ENCODE results near the gene AP5B1. TPM values are rescaled to one million over a fixed set of nuclear protein-coding genes. Genes with fewer than 3 reads are reported as not detected.

The AP5B1 gene, protein sequence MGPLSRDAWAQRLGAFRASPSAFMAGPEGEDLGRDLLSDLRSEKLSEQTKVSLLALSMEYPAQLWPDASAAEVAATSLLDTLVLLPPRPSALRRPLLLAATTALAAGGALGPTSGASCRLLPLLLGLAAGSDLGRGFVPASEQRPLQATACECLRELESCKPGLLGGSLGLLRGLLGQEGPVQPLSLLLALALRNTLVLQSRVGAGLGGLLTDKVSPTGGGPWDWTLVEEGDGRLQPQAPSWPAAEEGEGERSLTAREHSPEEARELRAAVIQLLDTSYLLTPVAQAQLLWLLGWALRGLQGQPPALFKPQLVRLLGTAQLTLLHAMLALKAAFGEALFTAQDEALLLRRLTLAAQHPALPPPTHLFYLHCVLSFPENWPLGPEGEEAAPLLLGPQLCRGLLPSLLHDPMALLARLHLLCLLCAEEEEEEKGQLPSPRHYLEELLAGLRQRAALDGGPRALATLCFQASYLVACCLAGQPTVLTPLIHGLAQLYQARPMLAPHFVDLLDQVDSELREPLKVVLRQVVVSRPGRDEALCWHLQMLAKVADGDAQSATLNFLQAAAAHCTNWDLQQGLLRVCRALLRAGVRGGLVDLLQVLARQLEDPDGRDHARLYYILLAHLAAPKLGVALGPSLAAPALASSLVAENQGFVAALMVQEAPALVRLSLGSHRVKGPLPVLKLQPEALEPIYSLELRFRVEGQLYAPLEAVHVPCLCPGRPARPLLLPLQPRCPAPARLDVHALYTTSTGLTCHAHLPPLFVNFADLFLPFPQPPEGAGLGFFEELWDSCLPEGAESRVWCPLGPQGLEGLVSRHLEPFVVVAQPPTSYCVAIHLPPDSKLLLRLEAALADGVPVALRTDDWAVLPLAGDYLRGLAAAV
- 15.7 and 20.6 TPM in 2 replicates for total RNA-seq (2014; rRNA removed; shearing (Covaris generic))

GRCh38 chr11:65780770-65781151 is at the start of gene AP5B1:
Gene AP5B1 (minus strand): TSS chr11:65780976. CDS start chr11:65780591, 385 bp downstream.
- DNase-seq (ENCODE audit: low spot score), result peak; percentile 63
- in situ Hi-C loops (cut with HindIII; ENCODE audit: low sequenced_read_pairs), result no loop called here

GRCh38 chr11:65829459-65829858 is 48.7 kb upstream of the AP5B1 start:
- in situ Hi-C loops (cut with HindIII; ENCODE audit: low sequenced_read_pairs), result no loop called here

GRCh38 chr11:65826984-65827735 is 46.4 kb upstream of the AP5B1 start:
- in situ Hi-C loops (cut with HindIII; ENCODE audit: low sequenced_read_pairs), result no loop called here
- DNase-seq (ENCODE audit: low spot score), result no peak

More at GRCh38 chr11:65829459-65829858, 48.7 kb upstream of the AP5B1 start:
- DNase-seq (ENCODE audit: low spot score), result no peak

DNA sequence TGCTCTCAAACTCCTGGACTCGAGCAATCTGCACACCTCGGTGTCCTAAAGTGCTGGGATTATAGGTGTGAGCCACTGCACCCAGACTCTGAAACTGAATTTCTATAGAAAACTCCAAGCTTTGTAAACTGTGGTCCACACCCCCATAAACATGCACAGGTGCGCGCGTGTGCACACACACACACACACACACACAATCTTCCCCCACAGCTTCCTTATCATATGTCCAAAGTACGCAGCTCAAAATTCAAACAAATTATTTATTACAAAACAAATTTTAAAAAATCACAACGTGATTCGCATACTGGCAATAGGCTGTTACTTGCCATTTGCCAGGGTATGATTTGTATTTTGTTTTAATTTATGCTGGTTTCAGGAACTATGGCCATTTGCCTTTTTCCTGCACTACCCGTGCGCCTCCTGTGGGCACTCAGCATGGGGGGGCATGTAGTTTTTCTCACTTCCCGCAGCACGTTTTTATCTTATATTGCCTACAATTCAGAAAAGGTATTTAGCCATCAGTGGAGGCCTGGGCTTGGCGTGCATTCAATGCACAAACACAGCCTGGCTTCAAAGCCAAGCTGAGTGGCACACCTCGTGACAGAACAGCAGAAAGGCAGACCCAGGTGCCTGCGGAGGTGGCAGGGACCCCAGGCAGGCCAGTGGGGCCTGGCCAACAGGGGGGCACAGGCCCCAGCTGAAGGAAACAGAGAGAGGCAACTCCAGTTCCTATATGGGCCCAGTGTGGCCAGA is 42.2 kb upstream of the AP5B1 start:
- in situ Hi-C loops (cut with HindIII; ENCODE audit: low sequenced_read_pairs), result no loop called here

GRCh38 chr11:65821107-65821506 is 40.3 kb upstream of the AP5B1 start:
- DNase-seq (ENCODE audit: low spot score), result no peak
- in situ Hi-C loops (cut with HindIII; ENCODE audit: low sequenced_read_pairs), result no loop called here

More for the DNA sequence above, 42.2 kb upstream of the AP5B1 start:
- DNase-seq (ENCODE audit: low spot score), result no peak

DNA sequence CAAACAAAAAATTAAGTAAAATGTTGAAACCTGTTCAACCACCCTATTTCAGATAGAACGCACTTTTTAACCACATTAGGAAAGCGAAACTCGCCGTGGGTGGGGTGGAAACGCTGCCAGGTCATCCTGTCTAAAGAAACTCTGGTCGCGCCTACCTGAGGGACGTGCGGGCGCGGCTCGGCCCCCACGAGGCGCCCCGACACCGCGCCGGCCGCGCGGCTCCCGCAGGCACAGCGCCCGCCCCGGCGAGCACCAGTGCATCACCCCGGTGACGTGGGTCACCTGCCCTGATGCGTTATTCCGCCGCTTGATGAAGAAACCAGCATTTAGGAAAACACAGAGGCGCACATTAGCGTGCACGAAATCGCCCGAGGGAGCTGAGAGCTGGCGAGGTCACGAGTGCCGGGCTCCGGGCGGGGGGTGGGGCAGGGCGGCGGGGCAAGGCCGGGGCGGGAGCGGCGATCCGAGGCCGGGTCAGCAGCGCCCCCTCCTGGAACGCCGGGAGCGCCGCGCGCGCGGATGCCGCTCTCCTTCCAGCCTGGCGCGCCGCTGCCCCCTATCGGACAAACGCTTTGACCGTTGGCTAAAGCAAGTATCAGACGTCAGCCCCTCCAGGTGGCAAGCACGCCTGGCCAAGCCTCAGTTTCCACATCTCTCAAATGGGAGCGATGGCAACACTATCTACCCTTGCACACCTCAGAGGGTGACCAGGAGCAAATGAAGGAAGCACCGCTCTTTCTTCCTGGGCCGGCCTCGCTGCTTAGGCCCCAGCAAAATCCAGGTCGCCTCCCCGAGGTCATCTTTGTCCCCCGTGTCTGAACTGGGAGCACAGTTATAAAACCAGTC is 37.3 kb upstream of the AP5B1 start:
- DNase-seq (ENCODE audit: low spot score), result peak; percentile 87
- in situ Hi-C loops (cut with HindIII; ENCODE audit: low sequenced_read_pairs), result no loop called here

GRCh38 chr11:65817312-65817834 is 36.6 kb upstream of the AP5B1 start:
- in situ Hi-C loops (cut with HindIII; ENCODE audit: low sequenced_read_pairs), result no loop called here
- DNase-seq (ENCODE audit: low spot score), result no peak

DNA sequence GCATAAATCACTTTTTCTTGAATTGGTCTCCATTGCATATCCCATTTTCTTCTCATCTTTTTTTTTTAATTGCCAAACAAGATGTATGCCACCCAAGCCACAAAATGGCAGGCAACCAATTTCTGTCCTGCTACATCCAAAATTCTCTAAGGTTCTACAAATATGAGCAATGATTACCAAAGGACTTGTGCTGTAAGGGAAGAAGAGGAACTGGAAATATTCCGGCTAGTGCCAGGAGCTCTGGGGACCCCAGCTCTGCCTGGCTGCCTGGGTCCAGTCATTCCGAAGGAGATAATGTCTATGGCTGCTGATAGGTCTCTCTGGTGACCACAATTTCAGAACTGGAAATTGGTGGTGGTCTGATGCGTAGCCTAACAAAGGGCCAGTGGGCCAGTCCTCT is 35.9 kb upstream of the AP5B1 start:
- in situ Hi-C loops (cut with HindIII; ENCODE audit: low sequenced_read_pairs), result no loop called here
- no peak for DNase-seq (ENCODE audit: low spot score)

DNA sequence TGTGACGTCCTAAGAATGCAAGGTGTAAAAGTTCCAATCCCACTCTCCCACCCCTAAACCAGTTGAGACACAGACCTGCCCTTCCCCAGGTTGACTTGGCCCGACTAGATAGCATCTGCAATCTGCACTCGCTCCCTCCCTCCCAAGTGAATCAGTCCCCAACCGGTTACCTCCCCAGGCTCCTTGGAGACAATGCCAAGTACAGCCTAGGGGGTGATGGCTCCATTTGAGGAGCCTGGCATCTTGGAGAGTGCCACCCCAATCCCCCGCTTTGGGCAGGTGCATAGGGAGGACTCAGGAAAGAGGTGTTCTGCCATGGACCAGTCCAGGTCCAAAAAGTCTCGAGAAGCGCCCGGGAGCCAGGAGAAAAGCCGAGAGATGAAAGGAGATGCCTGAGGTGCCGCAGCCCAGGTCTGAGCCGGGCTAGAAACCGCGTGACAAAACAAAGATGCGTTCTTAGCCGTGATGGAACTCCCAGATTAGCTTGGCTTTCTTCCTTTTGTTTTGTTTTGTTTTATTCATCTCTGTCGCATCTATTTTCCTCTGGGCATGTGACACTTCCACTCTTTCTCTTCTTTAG is 34.3 kb upstream of the AP5B1 start:
- DNase-seq (ENCODE audit: low spot score), result no peak
- in situ Hi-C loops (cut with HindIII; ENCODE audit: low sequenced_read_pairs), result no loop called here

GRCh38 chr11:65814131-65814985 is 33.6 kb upstream of the AP5B1 start:
- in situ Hi-C loops (cut with HindIII; ENCODE audit: low sequenced_read_pairs), result no loop called here

GRCh38 chr11:65811764-65812475 is 31.1 kb upstream of the AP5B1 start:
- in situ Hi-C loops (cut with HindIII; ENCODE audit: low sequenced_read_pairs), result no loop called here
- no peak for DNase-seq (ENCODE audit: low spot score)

More at GRCh38 chr11:65814131-65814985, 33.6 kb upstream of the AP5B1 start:
- DNase-seq (ENCODE audit: low spot score), result no peak

GRCh38 chr11:65810046-65810868 is 29.5 kb upstream of the AP5B1 start:
- peak; percentile 60 for DNase-seq (ENCODE audit: low spot score)
- in situ Hi-C loops (cut with HindIII; ENCODE audit: low sequenced_read_pairs), result no loop called here

DNA sequence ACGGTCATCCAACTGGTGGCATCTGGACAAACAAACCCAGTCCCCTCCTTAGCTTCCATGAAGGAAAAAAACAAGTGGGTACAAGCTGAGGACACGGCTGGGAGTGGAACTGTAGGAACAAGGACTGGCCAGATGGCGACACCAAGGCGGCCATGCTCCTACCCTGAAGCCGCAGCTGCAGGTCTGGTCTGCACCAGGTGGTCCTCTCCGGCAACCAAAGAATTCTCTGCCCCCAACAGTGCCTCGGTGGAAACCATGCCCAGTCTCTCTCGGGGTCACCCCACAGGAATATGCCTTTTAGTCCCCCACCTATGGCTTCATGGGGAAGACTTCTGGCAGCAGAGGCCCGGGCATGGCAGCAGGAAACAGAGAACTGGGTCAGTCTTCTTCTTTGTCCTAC is 28.7 kb upstream of the AP5B1 start:
- DNase-seq (ENCODE audit: low spot score), result no peak
- in situ Hi-C loops (cut with HindIII; ENCODE audit: low sequenced_read_pairs), result no loop called here

GRCh38 chr11:65808744-65809341 is 28.1 kb upstream of the AP5B1 start:
- no peak for DNase-seq (ENCODE audit: low spot score)
- in situ Hi-C loops (cut with HindIII; ENCODE audit: low sequenced_read_pairs), result no loop called here

- no peak for DNase-seq (ENCODE audit: low spot score)
- in situ Hi-C loops (cut with HindIII; ENCODE audit: low sequenced_read_pairs), result no loop called here
Observed at GRCh38 chr11:65806979-65807378, 26.2 kb upstream of the AP5B1 start.

All from G401 (cell line).